Activated T-helper 9 cell treated with anti-CD3 and anti-CD28 coated beads, Interleukin-2, amount 50 U/mL, for 16 hours (primary cell): Measurements from ENCODE around the gene MCIDAS.

Source experiments
- DNase-seq: peaks from one replicate; pipeline ENCODE4 v3.0.0-alpha.2; 2020; ENCODE audit warnings: low read depth

Gene MCIDAS

GRCh38 chr5:55222092-55222984 lies 4.8 kb downstream of the MCIDAS start:
- DNase-seq = no peak

- DNase-seq = no peak
These were observed 6.5 kb downstream of the MCIDAS start for GRCh38 chr5:55220433-55221185.

GRCh38 chr5:55219770-55220169 lies 7.3 kb downstream of the MCIDAS start:
- no peak for DNase-seq

- no peak for DNase-seq
These were observed 8.1 kb downstream of the MCIDAS start for GRCh38 chr5:55218967-55219366.

GRCh38 chr5:55211184-55211874 lies 15.8 kb downstream of the MCIDAS start:
- no peak for DNase-seq

- DNase-seq = no peak
These were observed 22.1 kb downstream of the MCIDAS start for GRCh38 chr5:55205001-55205400.

- DNase-seq = no peak
These were observed 36.0 kb downstream of the MCIDAS start for GRCh38 chr5:55191165-55191564.

GRCh38 chr5:55188656-55189540 lies 38.2 kb downstream of the MCIDAS start:
- no peak for DNase-seq

- DNase-seq = no peak
These were observed 39.7 kb downstream of the MCIDAS start for GRCh38 chr5:55187370-55187769.

- DNase-seq = no peak
These were observed 47.1 kb downstream of the MCIDAS start for GRCh38 chr5:55180016-55180415.

- DNase-seq = no peak
These were observed 50.0 kb downstream of the MCIDAS start for GRCh38 chr5:55177078-55177477.

GRCh38 chr5:55176176-55176818 lies 50.8 kb downstream of the MCIDAS start:
- no peak for DNase-seq

GRCh38 chr5:55175781-55176175 lies 51.3 kb downstream of the MCIDAS start:
- DNase-seq = no peak

- no peak for DNase-seq
These were observed 53.4 kb downstream of the MCIDAS start for GRCh38 chr5:55173687-55174230.

- DNase-seq = peak; percentile 71
These were observed 54.0 kb downstream of the MCIDAS start, which contains the start of gene CDC20B for GRCh38 chr5:55172937-55173686. CDC20B (minus strand) TSS chr5:55173177; CDS start chr5:55173000, 177 bp downstream.

GRCh38 chr5:55172051-55172899 lies 54.8 kb downstream of the MCIDAS start:
- DNase-seq = peak; percentile 36

- no peak for DNase-seq
These were observed 55.6 kb downstream of the MCIDAS start for GRCh38 chr5:55171471-55171870.
